Stimulated activated CD4-positive, alpha-beta T cell treated with anti-CD3 and anti-CD28 coated beads, Interleukin-4, amount 100 ng/mL, for 24 hours (primary cell): ENCODE measurements around the gene TRIM45.
A peak's percentile ranks its signal among the peaks of the same experiment; 100 is the strongest.
"Not testable (repeated sequence)": the region's sequence is repeated elsewhere in the genome, so short reads cannot be mapped to it uniquely, and the experiment has no call there.

Experiments used
- DNase-seq: peaks from one replicate; pipeline ENCODE4 v3.0.0-alpha.2; 2020

TRIM45 gene, protein sequence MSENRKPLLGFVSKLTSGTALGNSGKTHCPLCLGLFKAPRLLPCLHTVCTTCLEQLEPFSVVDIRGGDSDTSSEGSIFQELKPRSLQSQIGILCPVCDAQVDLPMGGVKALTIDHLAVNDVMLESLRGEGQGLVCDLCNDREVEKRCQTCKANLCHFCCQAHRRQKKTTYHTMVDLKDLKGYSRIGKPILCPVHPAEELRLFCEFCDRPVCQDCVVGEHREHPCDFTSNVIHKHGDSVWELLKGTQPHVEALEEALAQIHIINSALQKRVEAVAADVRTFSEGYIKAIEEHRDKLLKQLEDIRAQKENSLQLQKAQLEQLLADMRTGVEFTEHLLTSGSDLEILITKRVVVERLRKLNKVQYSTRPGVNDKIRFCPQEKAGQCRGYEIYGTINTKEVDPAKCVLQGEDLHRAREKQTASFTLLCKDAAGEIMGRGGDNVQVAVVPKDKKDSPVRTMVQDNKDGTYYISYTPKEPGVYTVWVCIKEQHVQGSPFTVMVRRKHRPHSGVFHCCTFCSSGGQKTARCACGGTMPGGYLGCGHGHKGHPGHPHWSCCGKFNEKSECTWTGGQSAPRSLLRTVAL

GRCh38 chr1:117121589-117122329, at the start of gene TRIM45:
TSS of gene TRIM45 (minus strand) at chr1:117121749. CDS start at chr1:117121201, 548 bp downstream.
- DNase-seq = peak; percentile 82

DNA sequence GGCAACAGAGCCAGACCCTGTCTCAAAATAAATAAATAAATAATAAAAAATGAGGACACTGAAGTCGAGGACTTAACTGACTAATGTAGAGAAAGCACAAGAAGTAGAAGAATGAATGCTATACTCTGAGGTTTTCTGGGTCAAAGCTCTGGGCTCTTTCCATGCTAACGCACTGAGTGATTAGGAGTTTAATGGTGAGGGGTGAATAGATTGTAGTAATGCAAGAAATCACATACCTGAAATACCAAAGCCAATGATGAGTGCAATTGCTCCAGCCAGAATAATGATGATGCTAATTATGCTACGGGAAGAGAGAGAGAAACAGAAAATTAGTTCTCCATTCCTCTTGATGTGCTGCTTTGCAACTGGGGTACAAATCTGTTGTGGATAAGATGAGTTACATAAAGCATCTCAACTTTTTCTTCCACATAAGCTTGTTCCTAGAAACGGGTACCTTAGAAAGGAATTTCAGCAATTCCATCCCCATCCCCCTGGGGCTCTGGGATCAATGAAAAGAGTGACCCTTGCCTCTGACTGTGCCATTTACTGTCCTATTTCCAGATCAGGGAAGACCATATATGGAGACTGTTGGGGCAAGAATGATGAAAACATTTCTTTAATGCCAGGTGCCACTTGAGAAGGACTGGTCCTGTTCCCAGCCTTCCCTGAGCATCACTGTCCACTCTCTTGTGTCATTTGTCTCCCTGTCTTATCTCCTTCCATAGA, 48.5 kb upstream of the TRIM45 start:
- DNase-seq = no peak

- DNase-seq = no peak
Observed at GRCh38 chr1:117167402-117167801, 45.9 kb upstream of the TRIM45 start.

- no peak for DNase-seq
Observed at GRCh38 chr1:117166076-117166475, 44.5 kb upstream of the TRIM45 start.

DNA sequence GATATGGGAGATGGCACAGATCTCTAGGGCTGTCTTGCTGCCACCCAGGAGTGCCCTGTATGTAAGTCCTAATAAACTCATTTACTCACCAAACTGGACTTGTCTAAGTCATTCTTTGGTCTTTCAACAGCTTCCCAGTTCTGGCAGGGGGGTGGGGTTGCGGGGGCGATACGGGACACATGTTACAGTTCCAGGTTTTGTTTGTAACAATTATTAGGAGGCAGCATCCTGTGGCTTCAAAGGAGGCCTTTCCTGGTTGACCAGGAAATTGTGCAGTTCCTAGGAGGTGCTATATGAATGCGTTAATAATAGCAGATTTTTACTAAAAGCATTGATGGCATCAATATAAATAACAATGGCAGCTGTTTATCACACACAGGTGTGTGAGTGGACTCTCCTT, 42.7 kb upstream of the TRIM45 start:
- DNase-seq = no peak

DNA sequence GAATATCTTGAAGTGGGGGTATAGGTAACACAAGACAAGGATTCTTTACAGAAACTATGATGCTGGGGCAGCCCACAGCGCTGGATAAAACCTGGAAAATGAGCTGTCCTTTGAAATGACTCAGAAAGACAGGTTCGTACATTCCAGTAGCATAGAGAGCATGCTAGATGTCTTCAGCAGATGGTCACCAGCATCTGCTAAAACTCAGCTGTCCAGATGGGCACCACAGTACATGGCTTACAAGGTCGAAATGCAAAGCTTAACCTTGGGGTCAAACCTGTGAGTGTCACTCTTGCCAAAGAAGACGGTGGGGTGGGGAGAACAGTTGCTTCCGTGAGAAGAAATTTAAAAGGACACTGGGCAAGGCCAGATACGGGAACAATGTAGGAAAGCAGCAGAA, 41.3 kb upstream of the TRIM45 start:
- no peak for DNase-seq

- DNase-seq = no peak
Observed at GRCh38 chr1:117161887-117162286, 40.3 kb upstream of the TRIM45 start.

- not testable (repeated sequence) for DNase-seq
Observed at GRCh38 chr1:117151305-117151704, 29.8 kb upstream of the TRIM45 start.

DNA sequence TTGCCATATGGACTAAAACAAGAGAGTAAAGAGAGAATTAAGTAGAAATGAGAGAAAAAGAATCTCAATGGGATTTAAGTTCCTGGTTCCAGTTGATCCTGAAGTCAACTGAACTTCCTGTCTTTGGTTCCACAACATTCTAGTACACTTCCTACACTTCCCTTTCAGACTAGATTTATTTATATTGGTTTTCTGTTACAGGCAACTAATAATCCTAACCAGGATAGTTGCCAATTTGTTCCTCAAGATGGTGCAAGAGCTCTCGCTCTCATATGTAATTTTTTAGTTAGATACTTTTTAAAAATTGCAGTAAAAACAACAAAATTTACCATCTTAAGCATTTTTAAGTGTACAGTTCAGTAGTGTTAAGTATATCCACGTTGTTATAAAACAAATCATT, 28.8 kb upstream of the TRIM45 start:
- no peak for DNase-seq

GRCh38 chr1:117147856-117148588, 26.5 kb upstream of the TRIM45 start:
- DNase-seq = no peak

DNA sequence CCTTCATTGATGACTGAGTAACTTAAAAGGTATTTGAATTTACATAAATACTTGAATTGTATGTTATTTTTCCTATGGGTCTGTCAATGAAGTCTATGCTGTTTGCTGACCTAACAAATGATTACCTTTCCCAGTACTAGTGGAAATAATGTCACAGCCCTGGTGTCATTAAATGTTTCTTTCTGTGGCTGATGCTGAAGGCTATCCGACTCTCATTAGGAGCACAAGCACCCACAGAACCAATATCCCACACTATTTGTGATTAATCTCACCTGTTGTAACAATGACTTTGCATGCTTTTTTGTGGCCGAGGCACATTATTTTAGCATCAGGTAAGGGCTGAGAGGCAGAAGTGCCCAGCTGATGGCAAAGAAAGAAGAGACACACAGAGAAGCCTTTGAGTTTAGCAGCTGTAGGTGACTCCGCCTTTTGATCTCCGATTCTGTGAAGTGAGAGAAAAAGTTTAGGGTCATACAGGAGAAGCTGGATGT, 25.8 kb upstream of the TRIM45 start:
- no peak for DNase-seq

- no peak for DNase-seq
Observed at GRCh38 chr1:117146575-117147340, 25.2 kb upstream of the TRIM45 start.

DNA sequence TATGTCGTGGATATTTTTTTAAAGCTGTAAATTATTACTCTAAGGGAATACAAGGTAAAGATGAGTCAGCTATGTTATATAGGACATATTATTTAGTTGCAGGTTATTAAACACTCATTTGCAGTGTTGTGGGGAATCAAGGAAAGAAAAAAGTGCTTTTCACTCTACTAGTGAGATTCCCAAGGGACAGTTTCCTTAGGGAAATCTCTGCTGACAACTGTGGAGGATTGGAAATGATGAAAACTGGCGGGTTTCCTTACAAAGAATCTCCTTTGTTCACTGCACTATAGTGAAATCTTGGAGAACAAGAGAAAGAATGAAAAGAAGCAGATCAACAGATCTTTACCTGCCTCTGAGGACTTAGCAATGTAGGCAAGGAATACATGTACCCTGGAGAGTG, 24.5 kb upstream of the TRIM45 start:
- no peak for DNase-seq

- DNase-seq = no peak
Observed at GRCh38 chr1:117143871-117144270, 22.3 kb upstream of the TRIM45 start.

DNA sequence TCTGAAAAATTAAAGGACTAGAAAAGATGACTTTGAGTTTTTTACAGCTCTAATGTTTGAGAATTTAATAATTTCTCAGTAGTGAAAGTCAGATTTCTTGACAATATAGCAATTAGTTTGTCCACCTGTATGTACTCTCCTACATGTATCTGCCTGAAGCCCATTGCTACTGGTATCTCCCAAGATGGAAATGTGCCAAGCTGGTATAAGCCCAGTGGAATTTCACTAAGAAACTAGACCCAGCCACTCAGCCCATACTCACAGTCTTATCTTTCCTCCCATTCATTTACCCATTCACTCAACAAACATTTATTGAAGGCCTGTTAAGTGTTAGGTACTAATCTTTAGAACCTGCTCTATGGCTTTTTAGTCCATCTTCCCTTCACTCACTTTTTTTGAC, 21.6 kb upstream of the TRIM45 start:
- no peak for DNase-seq

DNA sequence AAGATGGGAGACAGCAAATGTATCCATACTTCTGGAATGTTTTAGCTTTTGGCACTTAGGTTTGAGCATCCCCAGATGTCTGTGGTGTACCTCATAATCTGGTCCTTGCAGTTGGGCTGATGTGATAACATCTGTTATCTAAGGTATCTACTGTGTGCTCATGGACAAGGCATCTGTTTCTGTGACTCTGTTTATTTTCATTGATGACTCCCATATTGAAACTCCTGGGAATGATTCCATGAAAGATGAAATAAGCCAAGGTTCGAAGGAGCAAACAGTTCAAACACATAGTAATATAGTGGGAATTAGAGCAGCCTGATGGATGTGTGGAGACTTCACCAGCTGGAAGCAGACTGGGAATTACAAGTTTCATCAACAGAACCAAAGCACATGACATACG, 20.7 kb upstream of the TRIM45 start:
- no peak for DNase-seq

DNA sequence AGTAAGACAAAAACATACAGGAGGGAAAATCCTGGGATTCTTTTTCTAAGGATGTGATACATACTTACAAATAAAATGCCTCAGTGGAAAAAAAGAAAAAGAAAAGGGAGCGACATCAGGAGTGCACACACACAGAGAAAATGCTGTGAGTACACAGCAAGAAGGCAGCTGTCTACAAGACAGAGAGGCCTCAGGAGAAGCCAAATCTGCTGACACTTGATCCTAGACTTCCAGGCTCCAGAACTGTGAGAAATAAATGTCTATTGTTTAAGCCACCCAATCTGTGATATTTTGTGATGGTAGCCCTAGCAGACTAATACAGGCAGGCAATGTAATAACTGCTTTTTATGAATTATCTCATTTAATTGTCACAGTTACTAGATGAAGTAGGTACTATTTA, 17.0 kb upstream of the TRIM45 start:
- DNase-seq = no peak

GRCh38 chr1:117138106-117138505, 16.6 kb upstream of the TRIM45 start:
- DNase-seq = no peak

GRCh38 chr1:117137281-117137855, 15.8 kb upstream of the TRIM45 start:
- DNase-seq = no peak

DNA sequence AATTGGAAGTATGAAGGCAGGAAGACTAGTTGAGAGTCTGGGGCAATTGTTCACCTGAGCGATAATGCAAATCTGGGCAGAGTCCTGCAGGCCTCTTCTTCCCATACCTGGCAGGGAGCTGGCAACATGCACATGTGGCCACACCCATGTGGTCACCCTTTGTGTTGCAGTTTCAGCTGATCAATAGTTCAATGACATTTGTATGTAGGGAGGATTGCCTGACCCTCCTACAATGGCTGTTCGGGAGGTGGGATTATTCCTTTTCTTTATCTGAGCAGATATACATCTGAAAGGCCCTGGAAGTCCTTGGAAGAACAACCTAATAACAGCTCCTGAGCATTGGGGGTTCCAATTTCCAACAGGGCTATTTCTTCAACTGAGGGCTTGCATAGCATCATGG, 15.2 kb upstream of the TRIM45 start:
- DNase-seq = no peak

DNA sequence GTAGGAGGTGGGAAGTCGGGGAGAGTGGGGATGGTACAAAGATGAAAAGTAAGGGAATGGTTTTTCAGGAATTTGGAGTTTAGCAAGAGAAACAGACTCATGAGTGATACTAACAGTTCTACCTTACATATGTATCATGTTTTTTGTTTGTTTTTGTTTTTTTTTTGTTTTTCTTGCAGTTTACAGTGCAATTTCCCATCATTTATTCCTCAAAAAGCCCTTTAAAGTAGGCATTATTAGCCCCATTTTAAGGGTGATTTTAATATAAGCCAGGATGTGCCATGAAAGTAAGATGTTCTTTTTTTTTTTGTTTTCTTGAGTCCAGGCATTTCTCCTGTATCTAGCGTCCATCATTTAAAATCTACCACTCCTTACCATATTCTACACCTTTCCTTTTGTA, 13.8 kb upstream of the TRIM45 start:
- DNase-seq = no peak
